ENCODE data around the gene PSMB7.

PSMB7 gene

GRCh38 chr9:124343533-124344290 lies 71.5 kb downstream of the PSMB7 start:
- DNase-seq, result no peak

- DNase-seq, result no peak
These were observed 72.3 kb downstream of the PSMB7 start for GRCh38 chr9:124342776-124343485.

GRCh38 chr9:124342402-124342775 lies 72.9 kb downstream of the PSMB7 start:
- DNase-seq, result no peak

- no peak for DNase-seq
These were observed 73.6 kb downstream of the PSMB7 start for GRCh38 chr9:124341455-124342170.

- no peak for DNase-seq
These were observed 74.8 kb downstream of the PSMB7 start for GRCh38 chr9:124340219-124341069.

- no peak for DNase-seq
These were observed 75.6 kb downstream of the PSMB7 start for GRCh38 chr9:124339603-124340146.

GRCh38 chr9:124337562-124337961 lies 77.7 kb downstream of the PSMB7 start:
- DNase-seq, result no peak

GRCh38 chr9:124335320-124335707 lies 79.9 kb downstream of the PSMB7 start:
- no peak for DNase-seq

- DNase-seq, result no peak
These were observed 80.5 kb downstream of the PSMB7 start for GRCh38 chr9:124334568-124335319.

GRCh38 chr9:124333203-124333579 lies 82.1 kb downstream of the PSMB7 start:
- no peak for DNase-seq

- no peak for DNase-seq
These were observed 82.7 kb downstream of the PSMB7 start for GRCh38 chr9:124332361-124333202.

- DNase-seq, result no peak
These were observed 83.7 kb downstream of the PSMB7 start for GRCh38 chr9:124331580-124331979.

- DNase-seq, result no peak
These were observed 85.1 kb downstream of the PSMB7 start for GRCh38 chr9:124330011-124330697.

GRCh38 chr9:124329206-124329792 lies 85.9 kb downstream of the PSMB7 start:
- DNase-seq, result no peak

GRCh38 chr9:124328285-124328684 lies 87.0 kb downstream of the PSMB7 start:
- no peak for DNase-seq

GRCh38 chr9:124327491-124327890 lies 87.8 kb downstream of the PSMB7 start:
- DNase-seq, result no peak

GRCh38 chr9:124326378-124326777 lies 88.9 kb downstream of the PSMB7 start:
- no peak for DNase-seq

GRCh38 chr9:124325816-124326215 lies 89.4 kb downstream of the PSMB7 start:
- no peak for DNase-seq

- DNase-seq, result no peak
These were observed 91.3 kb downstream of the PSMB7 start for GRCh38 chr9:124323904-124324303.
